BE2C (cell line): ENCODE measurements around the gene TSACC.
A peak's percentile ranks its signal among the peaks of the same experiment; 100 is the strongest.
"Not testable (repeated sequence)": the region's sequence is repeated elsewhere in the genome, so short reads cannot be mapped to it uniquely, and the experiment has no call there.

Experiments used
- DNase-seq: peaks from one replicate; pipeline ENCODE4 v3.0.0-alpha.2; 2020
- H3K27me3 ChIP-seq: fragments of 250-450 bp; sonication (Bioruptor Pico); 2 replicates; pipeline ENCODE4 v1.5.1; 2020; ENCODE audit warnings: mild to moderate bottlenecking
- H3K36me3 ChIP-seq: fragments of 250-450 bp; sonication (Bioruptor Pico); 2 replicates; pipeline ENCODE4 v1.5.1; 2020; ENCODE audit warnings: mild to moderate bottlenecking
- H3K4me1 ChIP-seq: fragments of 250-450 bp; sonication (Bioruptor Pico); 2 replicates; pipeline ENCODE4 v1.5.1; 2020
- H3K4me3 ChIP-seq: 2 replicates; pipeline ENCODE4 v1.5.1; 2011; ENCODE audit warnings: low read depth, low read length
- H3K9me3 ChIP-seq: fragments of 250-450 bp; sonication (Bioruptor Pico); 2 replicates; pipeline ENCODE4 v1.5.1; 2020
- TF ChIP-seq, protein P1 (sequence below): IDR thresholded peaks from 2 replicates; pipeline ENCODE4 v1.5.1; 2012; ENCODE audit warnings: mild to moderate bottlenecking, low read depth, low read length

Gene TSACC

DNA sequence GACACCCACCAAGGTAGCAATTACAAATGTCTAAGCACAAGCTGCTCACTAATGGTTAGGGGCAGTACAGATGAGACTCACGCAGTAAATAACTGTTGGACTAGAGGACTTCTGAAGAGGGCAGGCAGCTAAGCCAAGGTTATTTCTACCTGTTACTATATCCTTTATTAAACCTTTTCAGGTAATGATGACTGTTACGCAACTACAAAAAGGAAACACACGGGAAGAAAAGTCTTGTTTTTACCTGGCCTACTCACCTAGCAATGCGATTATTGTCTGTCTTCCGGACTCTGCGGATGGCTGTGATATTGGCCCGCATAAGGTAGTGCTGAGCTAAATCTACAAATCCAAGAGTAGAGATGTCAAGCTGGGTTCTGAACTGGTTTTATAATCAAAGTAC is 21.4 kb upstream of the TSACC start:
- DNase-seq: no peak
- Histone ChIP-seq H3K4me1 (no peaks in the 10 kb centered on the region), H3K9me3 (no peaks in the 10 kb centered on the region), H3K4me3 (no peak overlapping the region), H3K36me3 (peaks cover 96% of the 10 kb centered on the region), H3K27me3 (no peaks in the 10 kb centered on the region)
- TF ChIP-seq, protein P1, sequence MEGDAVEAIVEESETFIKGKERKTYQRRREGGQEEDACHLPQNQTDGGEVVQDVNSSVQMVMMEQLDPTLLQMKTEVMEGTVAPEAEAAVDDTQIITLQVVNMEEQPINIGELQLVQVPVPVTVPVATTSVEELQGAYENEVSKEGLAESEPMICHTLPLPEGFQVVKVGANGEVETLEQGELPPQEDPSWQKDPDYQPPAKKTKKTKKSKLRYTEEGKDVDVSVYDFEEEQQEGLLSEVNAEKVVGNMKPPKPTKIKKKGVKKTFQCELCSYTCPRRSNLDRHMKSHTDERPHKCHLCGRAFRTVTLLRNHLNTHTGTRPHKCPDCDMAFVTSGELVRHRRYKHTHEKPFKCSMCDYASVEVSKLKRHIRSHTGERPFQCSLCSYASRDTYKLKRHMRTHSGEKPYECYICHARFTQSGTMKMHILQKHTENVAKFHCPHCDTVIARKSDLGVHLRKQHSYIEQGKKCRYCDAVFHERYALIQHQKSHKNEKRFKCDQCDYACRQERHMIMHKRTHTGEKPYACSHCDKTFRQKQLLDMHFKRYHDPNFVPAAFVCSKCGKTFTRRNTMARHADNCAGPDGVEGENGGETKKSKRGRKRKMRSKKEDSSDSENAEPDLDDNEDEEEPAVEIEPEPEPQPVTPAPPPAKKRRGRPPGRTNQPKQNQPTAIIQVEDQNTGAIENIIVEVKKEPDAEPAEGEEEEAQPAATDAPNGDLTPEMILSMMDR: no peak

DNA sequence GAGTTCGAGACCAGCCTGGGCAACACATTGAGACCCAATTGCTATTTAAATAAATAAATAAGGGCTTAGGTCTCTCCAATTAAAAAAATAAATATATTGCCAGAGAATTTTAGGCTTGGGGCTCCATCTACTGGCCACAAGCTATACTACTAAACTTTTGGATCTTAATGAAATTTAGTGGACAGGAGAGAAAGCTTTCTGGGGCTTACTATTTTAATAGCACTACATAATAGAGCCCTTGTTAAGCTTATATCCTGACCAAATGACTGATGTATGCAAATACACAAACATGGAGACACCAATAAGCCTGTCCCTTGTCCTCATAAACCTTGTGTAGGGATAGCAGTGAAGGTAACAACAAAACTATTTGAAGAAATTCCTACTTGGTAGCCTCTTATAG is 18.7 kb upstream of the TSACC start:
- TF ChIP-seq, protein P1: peak; percentile 61

DNA sequence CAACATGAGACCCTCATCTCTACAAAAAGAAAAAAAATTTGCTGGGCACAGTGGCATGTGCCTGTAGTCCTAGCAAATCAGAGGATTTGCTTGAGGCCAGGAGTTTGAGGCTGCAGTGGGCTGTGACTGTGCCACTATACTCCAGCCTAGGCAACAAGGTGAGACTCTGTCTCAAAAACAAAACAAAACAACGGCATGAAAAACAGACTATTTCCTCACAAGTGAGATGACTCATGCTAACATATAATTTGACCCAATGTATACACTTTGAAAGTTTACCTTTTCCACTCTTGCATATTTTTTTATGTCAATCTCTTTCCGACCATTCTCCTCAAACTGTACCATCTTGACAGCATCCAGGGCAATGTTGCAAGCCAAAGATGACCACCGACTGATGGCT is 17.8 kb upstream of the TSACC start:
- Histone ChIP-seq H3K27me3 (no peaks in the 10 kb centered on the region), H3K4me1 (no peaks in the 10 kb centered on the region), H3K9me3 (no peaks in the 10 kb centered on the region), H3K36me3 (peaks cover 97% of the 10 kb centered on the region), H3K4me3 (no peak overlapping the region)
- no peak for DNase-seq
- TF ChIP-seq, protein P1: no peak

More for the DNA sequence above, 18.7 kb upstream of the TSACC start:
- peak; percentile 27 for DNase-seq
- no peak overlapping the region for H3K4me3 ChIP-seq
- H3K4me1 ChIP-seq: no peaks in the 10 kb centered on the region
- peaks cover 97% of the 10 kb centered on the region for H3K36me3 ChIP-seq
- H3K27me3 ChIP-seq: no peaks in the 10 kb centered on the region
- no peaks in the 10 kb centered on the region for H3K9me3 ChIP-seq

DNA sequence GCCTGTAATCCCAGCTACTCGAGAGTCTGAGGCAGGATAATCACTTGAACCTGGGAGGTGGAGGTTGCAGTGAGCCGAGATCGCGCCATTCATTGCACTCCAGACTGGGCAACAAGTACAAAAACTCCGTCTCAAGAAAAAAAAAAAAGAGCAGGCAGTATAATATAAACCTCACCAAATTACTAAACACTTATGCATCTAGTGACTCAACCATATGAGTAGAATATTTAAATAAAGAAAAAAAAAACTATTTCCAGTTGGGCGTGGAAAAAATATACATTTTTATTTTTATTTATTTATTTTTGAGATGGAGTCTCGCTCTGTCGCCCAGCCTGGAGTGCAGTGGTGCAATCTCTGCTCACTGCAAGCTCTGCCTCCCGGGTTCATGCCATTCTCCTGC is 15.1 kb upstream of the TSACC start:
- not testable (repeated sequence) for H3K4me3 ChIP-seq, DNase-seq, H3K4me1 ChIP-seq, H3K9me3 ChIP-seq, H3K27me3 ChIP-seq
- peaks cover 88% of the 10 kb centered on the region for H3K36me3 ChIP-seq

DNA sequence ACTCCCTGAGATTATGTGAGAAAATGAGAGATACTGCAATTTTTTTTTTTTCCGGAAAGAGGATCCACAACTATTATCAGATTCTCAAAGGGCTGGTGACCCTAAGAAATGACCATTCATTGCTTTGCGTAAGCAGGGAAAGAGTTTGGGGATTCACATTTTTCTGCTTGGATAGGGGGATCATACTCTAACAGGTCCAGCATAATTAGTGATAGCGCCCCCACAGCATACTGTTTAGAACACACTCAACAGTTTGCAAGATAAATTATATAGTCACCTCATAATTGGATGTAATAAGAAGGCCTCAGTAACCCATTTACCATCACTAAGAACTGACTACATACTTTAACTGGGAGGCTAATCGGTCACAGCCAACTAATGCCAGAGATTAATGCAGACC is 2.1 kb upstream of the TSACC start:
- Histone ChIP-seq H3K4me1 (no peaks in the 10 kb centered on the region; the same call in 1 of the 2 replicates), H3K27me3 (no peaks in the 10 kb centered on the region), H3K9me3 (no peaks in the 10 kb centered on the region), H3K36me3 (peaks cover 48% of the 10 kb centered on the region), H3K4me3 (peak overlapping the region; percentile 86)
- TF ChIP-seq, protein P1: peak; percentile 37
- no peak for DNase-seq

DNA sequence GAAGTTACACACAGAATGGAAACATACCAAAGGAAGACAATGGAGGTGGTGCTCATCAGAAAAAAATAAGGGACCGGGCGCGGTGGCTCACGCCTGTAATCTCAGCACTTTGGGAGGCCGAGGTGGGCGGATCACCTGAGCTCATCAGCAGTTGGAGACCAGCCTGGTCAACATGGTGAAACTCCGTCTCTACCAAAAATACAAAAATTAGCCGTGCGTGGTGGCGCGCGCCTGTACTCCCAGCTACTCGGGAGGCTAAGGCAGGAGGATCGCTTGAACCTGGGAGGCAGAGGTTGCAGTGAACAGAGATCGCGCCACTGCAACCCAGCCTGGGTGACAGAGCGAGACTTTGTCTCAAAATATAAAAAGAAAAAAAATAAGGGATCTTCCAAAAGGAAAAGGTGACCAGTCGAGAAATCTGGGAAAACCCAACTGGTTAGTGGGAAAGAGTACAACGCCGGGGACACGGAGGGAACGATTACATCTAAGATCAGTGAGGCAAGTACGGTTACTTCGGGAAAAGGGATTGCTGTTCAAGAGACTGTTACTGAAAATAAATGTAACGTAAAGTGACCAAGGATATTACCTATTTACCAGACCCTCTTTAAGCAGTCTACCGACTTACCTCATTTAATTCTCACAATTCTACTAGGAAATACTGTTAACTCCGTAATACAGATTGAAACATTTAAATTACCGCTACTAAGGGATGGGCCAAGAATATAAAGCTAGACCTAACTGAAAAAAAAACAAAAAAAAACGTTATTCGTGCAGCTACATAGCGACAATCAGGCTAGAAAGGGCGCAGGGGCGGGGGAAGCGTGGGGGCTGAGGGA is 1.1 kb upstream of the TSACC start:
- no peaks in the 10 kb centered on the region for H3K27me3 ChIP-seq
- DNase-seq: no peak
- H3K4me3 ChIP-seq: peak overlapping the region; percentile 86
- H3K9me3 ChIP-seq: no peaks in the 10 kb centered on the region
- peaks cover 38% of the 10 kb centered on the region for H3K36me3 ChIP-seq
- TF ChIP-seq, protein P1: no peak
- peaks cover 1% of the 10 kb centered on the region; the same call in 1 of the 2 replicates for H3K4me1 ChIP-seq
